NCI-H2171 treated with DMSO at 0.1 percent for 48 hours (cell line): ENCODE measurements around the gene AFF1.
A peak's percentile ranks its signal among the peaks of the same experiment; 100 is the strongest.
"Not testable (repeated sequence)": the region's sequence is repeated elsewhere in the genome, so short reads cannot be mapped to it uniquely, and the experiment has no call there.

ENCODE experiments used
- DNase-seq: peaks from one replicate; lab custom pipeline; 2025; lab: John Stamatoyannopoulos, UW

Gene AFF1

GRCh38 chr4:87057835-87058355 is 123.1 kb downstream of the AFF1 start:
- DNase-seq, result no peak

- DNase-seq, result no peak
Observed at GRCh38 chr4:87058356-87059073, 123.7 kb downstream of the AFF1 start.

GRCh38 chr4:87060957-87061356 is 126.1 kb downstream of the AFF1 start:
- no peak for DNase-seq

GRCh38 chr4:87065021-87065420 is 130.2 kb downstream of the AFF1 start:
- no peak for DNase-seq

GRCh38 chr4:87066403-87067123 is 131.8 kb downstream of the AFF1 start:
- no peak for DNase-seq

- no peak for DNase-seq
Observed at GRCh38 chr4:87067124-87067885, 132.5 kb downstream of the AFF1 start.

- peak; percentile 92 for DNase-seq
Observed at GRCh38 chr4:87068583-87069021, 133.8 kb downstream of the AFF1 start.

GRCh38 chr4:87069037-87069742 is 134.4 kb downstream of the AFF1 start:
- peak; percentile 86 for DNase-seq

GRCh38 chr4:87071401-87071800 is 136.6 kb downstream of the AFF1 start:
- DNase-seq, result peak; percentile 14

GRCh38 chr4:87072545-87072944 is 137.7 kb downstream of the AFF1 start:
- DNase-seq, result not testable (repeated sequence)

- DNase-seq, result peak; percentile 53
Observed at GRCh38 chr4:87073199-87074120, 138.6 kb downstream of the AFF1 start.

- DNase-seq, result no peak
Observed at GRCh38 chr4:87074121-87074488, 139.3 kb downstream of the AFF1 start.

GRCh38 chr4:87075876-87076275 is 141.1 kb downstream of the AFF1 start:
- DNase-seq, result no peak

- no peak for DNase-seq
Observed at GRCh38 chr4:87076690-87077358, 142.0 kb downstream of the AFF1 start.

- DNase-seq, result no peak
Observed at GRCh38 chr4:87077914-87078585, 143.2 kb downstream of the AFF1 start.

- DNase-seq, result no peak
Observed at GRCh38 chr4:87078987-87079486, 144.2 kb downstream of the AFF1 start.

GRCh38 chr4:87079967-87080366 is 145.2 kb downstream of the AFF1 start:
- no peak for DNase-seq

- DNase-seq, result no peak
Observed at GRCh38 chr4:87080462-87080861, 145.7 kb downstream of the AFF1 start.

- DNase-seq, result no peak
Observed at GRCh38 chr4:87081826-87082225, 147.0 kb downstream of the AFF1 start.
